Astrocyte of the spinal cord (primary cell): ENCODE measurements around the gene TGM3.

Source experiments
- DNase-seq: peaks from one replicate; pipeline ENCODE4 v3.0.0; 2011; ENCODE audit warnings: low read depth, low spot score
- H3K4me3 ChIP-seq: 2 replicates; pipeline ENCODE4 v1.5.1; 2011; ENCODE audit warnings: low read depth, mild to moderate bottlenecking, low read length, moderate library complexity
- CTCF ChIP-seq: IDR thresholded peaks from 2 replicates; pipeline ENCODE4 v1.5.1; 2012; ENCODE audit warnings: low read depth, mild to moderate bottlenecking, low read length, inconsistent platforms
- in situ Hi-C: cut with HindIII; loops from 2 replicates; pipeline ENCODE4 v1.10.0; 2017; ENCODE audit warnings: low sequenced_read_pairs

The TGM3 gene

GRCh38 chr20:2330090-2330695 is 34.4 kb downstream of the TGM3 start:
- TF ChIP-seq CTCF: no peak
- in situ Hi-C loops: no loop called here
- no peak for DNase-seq
- no peak overlapping the region for H3K4me3 ChIP-seq

- in situ Hi-C loops: no loop called here
- no peak for DNase-seq
- no peak for TF ChIP-seq CTCF
- H3K4me3 ChIP-seq: no peak overlapping the region
Observed at GRCh38 chr20:2331106-2331505, 35.3 kb downstream of the TGM3 start.

GRCh38 chr20:2331901-2332565 is 36.2 kb downstream of the TGM3 start:
- H3K4me3 ChIP-seq: no peak overlapping the region
- no peak for DNase-seq
- TF ChIP-seq CTCF: no peak
- in situ Hi-C loops: no loop called here

GRCh38 chr20:2332711-2333110 is 36.9 kb downstream of the TGM3 start:
- DNase-seq: no peak
- in situ Hi-C loops: no loop called here
- no peak overlapping the region for H3K4me3 ChIP-seq
- no peak for TF ChIP-seq CTCF

- in situ Hi-C loops: no loop called here
- H3K4me3 ChIP-seq: no peak overlapping the region
- DNase-seq: no peak
- no peak for TF ChIP-seq CTCF
Observed at GRCh38 chr20:2333821-2334220, 38.0 kb downstream of the TGM3 start.

- in situ Hi-C loops: no loop called here
- DNase-seq: no peak
Observed at GRCh38 chr20:2335096-2335870, 39.5 kb downstream of the TGM3 start.

More at GRCh38 chr20:2335096-2335870, 39.5 kb downstream of the TGM3 start:
- no peak for TF ChIP-seq CTCF
- H3K4me3 ChIP-seq: no peak overlapping the region
